NCI-H2029 (cell line): ENCODE results near the gene PKP3.
A peak's percentile ranks its signal among the peaks of the same experiment; 100 is the strongest.

ENCODE experiments used
- DNase-seq: peaks from one replicate; lab custom pipeline; 2025; lab: John Stamatoyannopoulos, UW

The PKP3 gene

DNA sequence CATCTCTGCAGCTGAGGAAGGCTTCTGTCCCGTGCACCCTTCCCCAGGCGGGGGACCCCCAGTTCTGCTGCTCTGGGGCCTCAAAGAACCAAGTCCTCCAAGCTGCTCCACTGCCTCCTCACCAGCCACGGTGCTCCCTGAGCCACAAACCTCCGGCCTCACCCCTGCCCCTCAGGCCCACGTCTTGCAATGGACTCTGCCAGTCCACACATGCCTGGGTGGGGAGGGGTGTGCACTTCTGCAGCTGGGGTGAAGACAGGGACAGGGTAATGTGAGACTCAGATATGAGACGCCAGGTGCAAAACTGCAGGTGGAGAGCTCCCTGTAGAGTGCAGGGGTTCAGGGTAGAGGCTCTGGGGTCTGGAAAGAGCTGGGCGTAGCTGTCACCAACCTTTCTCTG is 52.9 kb downstream of the PKP3 start:
- DNase-seq, result no peak

DNA sequence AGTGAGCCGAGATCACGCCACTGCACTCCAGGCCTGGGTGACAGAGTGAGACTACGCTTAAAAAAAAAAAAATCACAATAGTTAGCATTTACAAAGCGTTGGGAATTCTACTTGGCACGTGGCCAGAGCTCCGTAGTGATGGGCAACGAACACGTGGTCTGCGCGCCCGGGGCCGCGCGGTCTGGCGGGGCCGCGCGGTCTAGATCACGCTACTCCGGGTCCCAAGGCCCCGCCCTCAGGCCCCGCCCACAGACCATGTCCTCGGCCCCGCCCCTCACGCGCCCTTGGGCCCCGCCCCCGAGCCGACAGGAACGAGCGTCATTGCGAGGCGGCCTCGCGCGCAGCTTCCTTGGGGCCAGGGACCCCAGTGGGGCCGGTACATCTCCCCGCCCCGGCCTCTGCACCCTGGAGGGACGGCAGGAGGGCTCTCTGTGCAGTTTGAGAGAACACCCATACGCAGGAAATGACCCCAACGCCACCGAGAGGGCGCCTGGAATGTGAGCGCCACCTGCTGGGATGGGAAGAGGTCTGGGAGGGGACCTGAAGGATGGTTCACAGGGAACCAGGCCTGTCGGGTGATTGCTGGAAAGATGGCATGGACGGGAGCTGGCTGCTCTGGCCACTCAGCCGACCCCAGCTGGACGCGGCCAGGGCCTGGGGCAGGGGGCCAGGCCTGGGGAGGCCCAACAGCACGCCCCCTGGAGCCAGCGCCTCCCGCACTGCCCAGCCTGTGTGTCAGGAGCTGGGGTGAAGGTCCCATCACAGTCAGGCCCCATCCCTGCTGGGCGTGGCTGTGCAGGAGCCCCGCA is 54.1 kb downstream of the PKP3 start:
- DNase-seq, result peak; percentile 95

DNA sequence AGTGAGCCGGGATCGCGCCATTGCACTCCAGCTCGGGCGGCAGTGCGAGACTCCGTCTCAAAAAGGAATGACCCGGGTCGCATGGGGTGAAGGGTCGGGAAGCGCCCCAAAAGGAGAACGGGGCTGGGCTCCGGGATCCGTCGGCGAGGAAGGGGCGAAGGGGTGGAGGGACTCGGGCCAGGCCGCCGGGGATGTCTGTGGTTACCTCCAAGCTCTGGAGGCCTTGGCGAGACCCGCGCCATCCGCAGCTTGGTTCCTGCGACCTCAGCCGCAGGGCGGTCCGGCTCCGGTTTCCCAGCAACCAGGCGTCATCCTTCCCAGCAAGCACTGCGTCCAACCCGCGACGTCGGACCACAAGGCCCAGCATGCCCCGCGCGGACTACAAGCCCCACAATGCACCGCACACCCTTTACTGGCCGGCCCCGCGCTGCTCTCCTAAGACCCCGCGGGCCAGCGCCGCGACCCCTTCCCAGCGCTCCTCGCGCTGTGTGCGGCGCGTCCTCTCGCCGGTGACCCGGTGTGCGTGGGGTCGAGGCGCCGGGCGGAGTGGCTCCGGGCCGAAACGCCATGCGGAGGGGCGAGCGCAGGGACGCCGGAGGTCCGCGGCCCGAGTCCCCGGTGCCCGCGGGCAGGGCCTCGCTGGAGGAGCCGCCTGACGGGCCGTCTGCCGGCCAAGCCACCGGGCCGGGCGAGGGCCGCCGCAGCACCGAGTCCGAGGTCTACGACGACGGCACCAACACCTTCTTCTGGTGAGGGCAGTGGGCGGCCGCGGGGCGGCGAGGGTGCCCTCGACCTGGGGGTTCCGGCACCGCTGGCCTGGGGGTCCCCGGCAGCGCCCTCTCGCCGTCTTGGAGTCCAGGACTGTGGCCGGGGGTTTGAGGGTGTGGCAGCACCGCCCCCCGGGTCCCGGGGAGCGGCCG is 56.1 kb downstream of the PKP3 start, which contains the start of gene PTDSS2:
PTDSS2 (plus strand) TSS at position 391 of the 920 bp plus-strand sequence; CDS start at position 568, 177 bp downstream.
- peak; percentile 95 for DNase-seq

DNA sequence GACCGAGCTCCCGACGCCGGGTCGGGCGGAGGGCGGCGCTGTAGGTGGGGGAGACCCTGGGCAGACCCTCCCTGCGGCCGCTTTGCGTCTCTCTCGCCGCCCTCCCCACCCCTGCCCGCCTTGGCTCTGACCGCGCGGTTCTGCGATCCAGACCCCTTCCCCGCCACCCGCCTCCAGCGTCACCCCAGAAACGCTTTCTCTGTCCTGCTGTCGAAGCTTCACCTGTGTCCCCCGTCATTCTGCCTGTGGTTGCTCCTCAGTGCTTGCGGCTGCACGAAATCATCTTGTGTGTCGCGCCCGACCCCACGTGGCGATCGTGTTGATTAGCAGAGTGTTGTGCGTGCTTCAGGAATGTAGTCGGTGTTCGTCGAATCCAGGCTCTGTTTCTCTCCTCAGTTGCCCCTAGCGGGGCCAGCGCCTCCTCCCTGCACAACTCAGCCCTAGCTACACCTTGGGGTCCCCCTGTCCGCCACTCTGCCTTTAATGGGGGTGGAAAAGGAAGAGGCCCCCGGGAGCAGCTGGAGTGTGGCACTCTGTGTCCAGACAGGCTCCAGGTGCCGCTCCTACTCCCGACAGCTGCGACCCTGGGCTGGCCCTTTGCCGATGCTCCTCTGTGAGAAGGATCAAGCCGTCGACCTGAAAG is 56.9 kb downstream of the PKP3 start:
- no peak for DNase-seq

DNA sequence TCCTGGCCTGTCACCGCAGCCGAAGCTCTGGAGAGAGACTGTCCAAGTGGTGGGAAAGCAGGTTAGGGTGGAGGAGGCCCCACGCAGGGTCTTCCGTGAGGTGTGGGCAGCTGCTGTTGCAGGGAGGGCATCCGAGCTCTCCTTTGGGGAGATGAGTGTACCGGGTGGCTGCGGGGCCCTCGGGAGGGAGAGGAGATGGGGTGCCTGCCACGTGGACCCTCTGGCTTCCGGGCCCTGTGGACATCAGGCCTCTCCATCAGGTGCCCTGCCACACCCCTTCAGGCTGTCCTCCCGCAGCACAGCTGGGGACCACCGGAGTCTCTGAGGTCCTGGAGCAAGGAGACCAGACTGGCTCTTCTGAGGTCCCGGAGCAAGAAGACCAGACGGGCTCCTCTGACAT is 57.7 kb downstream of the PKP3 start:
- DNase-seq, result no peak

DNA sequence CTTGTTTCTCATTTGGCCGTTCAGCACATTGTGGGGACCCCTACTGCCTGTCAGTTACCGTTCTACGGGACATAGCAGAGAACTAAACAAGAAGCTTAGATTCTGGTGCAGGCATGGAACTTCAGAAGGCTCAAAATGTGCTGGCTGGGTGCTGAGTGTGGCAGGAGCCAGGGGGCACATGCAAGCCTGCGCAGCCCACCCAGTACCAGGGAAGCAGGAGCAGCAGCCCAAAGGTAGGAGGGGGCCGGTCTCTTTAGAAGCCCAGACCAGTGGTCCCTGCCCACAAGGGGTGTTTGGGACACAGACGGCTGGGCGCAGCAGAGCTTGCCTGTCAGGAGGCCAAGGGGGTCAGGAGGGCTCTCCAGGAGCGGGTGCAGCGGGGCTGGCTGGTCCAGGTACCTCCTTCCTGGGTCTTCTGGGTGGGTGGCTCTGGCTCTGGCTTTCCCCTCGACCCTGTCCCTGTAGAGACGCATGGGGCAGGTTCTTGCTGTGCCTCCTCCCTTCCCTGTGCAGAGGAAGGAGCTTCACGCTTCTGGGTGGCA is 58.3 kb downstream of the PKP3 start:
- DNase-seq, result no peak

DNA sequence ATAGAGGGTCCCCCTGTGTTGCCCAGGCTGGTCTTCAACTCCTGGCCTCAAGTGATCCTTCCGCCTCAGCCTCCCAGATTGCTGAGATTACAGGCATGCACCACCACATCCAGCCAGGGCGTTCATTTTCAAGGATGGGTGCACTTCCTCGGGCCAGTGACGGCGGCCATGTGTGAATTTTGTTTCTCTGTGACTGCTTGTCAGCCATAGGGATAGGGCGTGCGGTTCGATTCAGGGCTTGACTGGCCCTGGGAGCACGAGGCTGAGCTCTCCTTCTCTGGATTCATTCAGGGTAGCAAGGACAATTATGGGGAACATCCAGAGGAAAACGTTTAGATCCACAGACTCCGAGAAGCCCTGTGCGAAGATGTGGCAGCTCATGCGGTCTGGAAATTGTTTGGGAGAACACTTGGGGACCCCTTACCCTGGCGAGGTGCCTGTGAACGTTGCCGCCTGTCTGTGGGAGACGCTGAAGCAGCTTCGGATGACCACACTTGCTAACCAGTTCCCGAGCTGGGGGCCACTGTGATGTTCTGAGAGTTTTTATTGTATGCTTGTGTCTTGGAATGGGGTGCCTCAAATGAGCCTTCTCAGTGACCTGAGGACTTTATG is 59.0 kb downstream of the PKP3 start:
- no peak for DNase-seq

DNA sequence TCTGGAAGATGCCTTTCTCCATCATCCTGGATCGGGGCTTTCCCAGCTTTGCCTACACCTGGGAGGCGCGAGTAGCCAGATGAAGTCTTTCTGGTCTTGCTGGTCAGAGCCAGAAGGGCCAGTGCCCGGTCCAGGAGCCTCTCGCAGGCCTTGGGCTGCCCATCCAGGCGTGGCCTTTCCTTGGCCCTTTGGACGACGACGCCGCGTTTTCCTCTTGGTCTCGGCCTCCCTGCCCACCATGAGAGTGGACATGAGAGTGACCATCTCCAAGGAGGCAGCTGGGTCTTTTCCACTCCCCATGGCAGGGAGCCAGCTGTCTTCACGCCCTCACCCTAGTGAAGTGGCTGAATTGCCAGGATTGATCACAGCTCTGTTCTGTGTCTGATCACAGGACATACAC is 59.6 kb downstream of the PKP3 start:
- no peak for DNase-seq

DNA sequence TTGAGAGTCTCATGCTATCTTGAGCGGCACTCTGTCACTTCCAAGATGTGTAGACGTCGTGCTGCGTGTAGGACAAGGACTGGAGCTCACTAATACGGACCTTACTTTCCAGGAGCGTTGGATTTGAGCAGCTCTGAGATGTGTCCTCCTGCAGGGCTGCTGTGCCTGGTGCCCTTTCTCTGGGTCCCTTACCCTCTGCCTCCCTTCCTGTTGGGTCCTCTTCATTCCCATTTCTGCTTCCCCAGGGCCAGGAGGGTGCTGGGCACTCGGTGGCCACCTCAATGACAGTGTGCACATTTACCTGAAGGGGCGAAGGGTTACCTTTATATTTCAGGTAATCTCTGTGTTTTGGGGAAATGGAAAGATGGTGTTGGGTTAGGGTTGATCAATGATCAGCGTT is 60.0 kb downstream of the PKP3 start:
- DNase-seq, result no peak
